Mesenchymal stem cell (in vitro differentiated cells and primary cell): ENCODE results near the gene STN1.
A peak's percentile ranks its signal among the peaks of the same experiment; 100 is the strongest.

Experiments used
- DNase-seq: peaks from one replicate; pipeline ENCODE4 v3.0.0-alpha.2; 2013
- H2AFZ ChIP-seq: one replicate; pipeline ENCODE4 v1.6.1; 2013; ENCODE audit warnings: low read depth, mild to moderate bottlenecking, control low read depth, inconsistent platforms, low read length, moderate library complexity
- H2AK5ac ChIP-seq: 2 replicates; pipeline ENCODE4 v1.6.1; 2013; ENCODE audit warnings: low read length, moderate library complexity, mild to moderate bottlenecking, inconsistent platforms; ENCODE audit not compliant: severe bottlenecking
- H2BK120ac ChIP-seq: one replicate; pipeline ENCODE4 v1.6.1; 2013; ENCODE audit warnings: low read depth, mild to moderate bottlenecking, inconsistent platforms, low read length, moderate library complexity
- H2BK12ac ChIP-seq, 2 experiments: one replicate each; pipeline ENCODE4 v1.6.1; 2013; ENCODE audit warnings: inconsistent platforms in 2 of 2, low read length in 2 of 2, mild to moderate bottlenecking in 2 of 2, moderate library complexity in 2 of 2, control low read depth in 1 of 2
- H2BK15ac ChIP-seq: one replicate; pipeline ENCODE4 v1.6.1; 2013; ENCODE audit warnings: mild to moderate bottlenecking, low read depth, inconsistent platforms; ENCODE audit not compliant: poor library complexity, severe bottlenecking
- H2BK5ac ChIP-seq: 2 replicates; pipeline ENCODE4 v1.6.1; 2013; ENCODE audit warnings: low read depth, mild to moderate bottlenecking, low read length, control low read depth, inconsistent platforms; ENCODE audit not compliant: poor library complexity, severe bottlenecking
- H3K14ac ChIP-seq, 2 experiments: one replicate each; pipeline ENCODE4 v1.6.1; 2013; ENCODE audit warnings: inconsistent platforms in 2 of 2, low read length in 2 of 2, control low read depth in 1 of 2, mild to moderate bottlenecking in 1 of 2, moderate library complexity in 1 of 2
- H3K18ac ChIP-seq, 2 experiments: one replicate each; pipeline ENCODE4 v1.6.1; 2013; ENCODE audit warnings: inconsistent platforms in 2 of 2, low read length in 2 of 2, control low read depth in 1 of 2, low read depth in 1 of 2, mild to moderate bottlenecking in 1 of 2
- H3K23ac ChIP-seq, 2 experiments: one replicate each; pipeline ENCODE4 v1.6.1; 2013; ENCODE audit warnings: inconsistent platforms in 2 of 2, low read length in 2 of 2, mild to moderate bottlenecking in 2 of 2, moderate library complexity in 2 of 2, control low read depth in 1 of 2
- H3K27ac ChIP-seq: 2 replicates; pipeline ENCODE4 v1.5.1; 2013; ENCODE audit warnings: mild to moderate bottlenecking, moderate library complexity, low read length, control low read depth, inconsistent platforms; ENCODE audit not compliant: poor library complexity, severe bottlenecking
- H3K27me3 ChIP-seq, 2 experiments: 2 replicates each; pipeline versions ENCODE4 v1.6.1 to v1.7.0; 2013; ENCODE audit warnings: low read length in 2 of 2, mild to moderate bottlenecking in 2 of 2, moderate library complexity in 2 of 2, control low read depth in 1 of 2, inconsistent platforms in 1 of 2; ENCODE audit not compliant: control insufficient read depth in 1 of 2, insufficient read depth in 1 of 2
- H3K36me3 ChIP-seq, 2 experiments: 2 replicates each; pipeline versions ENCODE4 v1.6.1 to v1.7.0; 2013; ENCODE audit warnings: low read length in 2 of 2, control low read depth in 1 of 2, inconsistent platforms in 1 of 2, low read depth in 1 of 2, mild to moderate bottlenecking in 1 of 2; ENCODE audit not compliant: insufficient read depth in 2 of 2, control insufficient read depth in 1 of 2
- H3K4ac ChIP-seq, 2 experiments: one replicate each; pipeline ENCODE4 v1.6.1; 2013; ENCODE audit warnings: inconsistent platforms in 2 of 2, low read length in 2 of 2, mild to moderate bottlenecking in 2 of 2, moderate library complexity in 2 of 2, control low read depth in 1 of 2, low read depth in 1 of 2
- H3K4me1 ChIP-seq: 2 replicates; pipeline ENCODE4 v1.6.1; 2013; ENCODE audit warnings: low read depth, low read length, control low read depth; ENCODE audit not compliant: control insufficient read depth, insufficient read depth
- H3K4me2 ChIP-seq: 2 replicates; pipeline ENCODE4 v1.6.1; 2013; ENCODE audit warnings: low read length, mild to moderate bottlenecking, inconsistent platforms; ENCODE audit not compliant: poor library complexity, severe bottlenecking
- H3K4me3 ChIP-seq, 2 experiments: 2 replicates each; pipeline versions ENCODE4 v1.5.1 to v1.7.0; 2013; ENCODE audit warnings: low read length in 2 of 2, mild to moderate bottlenecking in 2 of 2, control low read depth in 1 of 2, low read depth in 1 of 2; ENCODE audit not compliant: insufficient read depth in 1 of 2
- H3K79me1 ChIP-seq: replicated peaks from 2 replicates; pipeline ENCODE4 v1.6.1; 2013; ENCODE audit warnings: mild to moderate bottlenecking, control low read depth, low read length, inconsistent platforms; ENCODE audit not compliant: poor library complexity, severe bottlenecking
- H3K9ac ChIP-seq: 2 replicates; pipeline ENCODE4 v1.7.0; 2013; ENCODE audit warnings: mild to moderate bottlenecking, low read length, moderate library complexity
- H3K9me3 ChIP-seq: 2 replicates; pipeline ENCODE4 v1.7.0; 2013; ENCODE audit warnings: mild to moderate bottlenecking, low read length; ENCODE audit not compliant: control insufficient read depth
- H4K8ac ChIP-seq: one replicate; pipeline ENCODE4 v1.6.1; 2013; ENCODE audit warnings: inconsistent platforms, mild to moderate bottlenecking, low read length, moderate library complexity
- H4K91ac ChIP-seq: one replicate; pipeline ENCODE4 v1.6.1; 2013; ENCODE audit warnings: mild to moderate bottlenecking, low read length, inconsistent platforms
- WGBS: methylation state at CpG from one replicate; pipeline ENCODE4 v1.1.7; 2013; ENCODE audit warnings: mixed read lengths; 5-methylcytosine and 5-hydroxymethylcytosine counted together

Gene STN1

GRCh38 chr10:103916876-103917275 is 1.1 kb downstream of the STN1 start:
- Histone ChIP-seq H3K4ac (no peak overlapping the region), H3K9me3 (no peaks in the 10 kb centered on the region), H4K91ac (no peak overlapping the region), H3K27ac (peak overlapping the region; percentile 100), H2AFZ (no peak overlapping the region), H2BK120ac (no peak overlapping the region), H4K8ac (no peak overlapping the region), H3K79me1 (peaks cover 14% of the 10 kb centered on the region), H3K4me1 (peaks cover 12% of the 10 kb centered on the region), H3K23ac (no peak overlapping the region), H3K9ac (peak overlapping the region; percentile 97), H2BK15ac (no peak overlapping the region), H3K4me2 (peak overlapping the region; percentile 86), H3K4me3 (peak overlapping the region in 1 of 2 experiments; percentile 93), H3K18ac (no peak overlapping the region), H3K27me3 (no peaks in the 10 kb centered on the region), H2AK5ac (no peak overlapping the region), H3K36me3 (peaks cover 0 to 25% of the 10 kb centered on the region in 2 experiments), H2BK5ac (no peak overlapping the region), H2BK12ac (no peak overlapping the region), H3K14ac (no peak overlapping the region)
- DNase-seq, result no peak
- WGBS, result 94% methylated on average over 2 of the region's 2 CpGs

DNA sequence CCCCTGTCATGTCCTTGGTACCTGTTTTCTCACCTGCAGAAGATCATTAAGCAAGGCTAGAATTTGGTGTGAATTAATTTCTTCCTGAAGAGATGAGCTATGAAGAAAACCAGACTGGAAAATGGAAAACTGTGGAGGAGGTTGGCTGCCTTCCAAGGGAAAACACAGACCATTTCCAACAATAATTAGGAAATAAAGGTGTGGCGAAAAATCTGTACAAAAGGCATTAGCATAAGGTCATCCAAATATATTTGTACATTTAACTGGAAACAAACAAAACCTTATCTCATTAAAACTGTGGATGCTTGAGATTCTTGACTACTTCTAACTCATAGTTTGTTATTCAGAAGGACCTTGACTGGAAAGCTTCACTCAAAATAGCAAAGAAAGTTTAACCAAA is 1.7 kb downstream of the STN1 start:
- Histone ChIP-seq H2AFZ (no peak overlapping the region), H3K4me2 (peak overlapping the region; percentile 63), H3K14ac (no peak overlapping the region), H2AK5ac (no peak overlapping the region), H3K79me1 (peaks cover 20% of the 10 kb centered on the region), H3K4ac (no peak overlapping the region), H3K9me3 (no peaks in the 10 kb centered on the region), H4K8ac (no peak overlapping the region), H3K36me3 (peaks cover 0 to 25% of the 10 kb centered on the region in 2 experiments), H3K9ac (peak overlapping the region; percentile 97), H3K18ac (no peak overlapping the region), H4K91ac (no peak overlapping the region), H3K4me3 (peak overlapping the region in 1 of 2 experiments; percentile 93), H3K27me3 (no peaks in the 10 kb centered on the region), H2BK5ac (no peak overlapping the region), H3K27ac (peak overlapping the region; percentile 71), H3K23ac (no peak overlapping the region), H2BK120ac (no peak overlapping the region), H2BK12ac (no peak overlapping the region), H2BK15ac (no peak overlapping the region), H3K4me1 (peaks cover 13% of the 10 kb centered on the region)
- no CpG with 5 or more reads among the region's 1 CpG for WGBS
- peak; percentile 32 for DNase-seq

DNA sequence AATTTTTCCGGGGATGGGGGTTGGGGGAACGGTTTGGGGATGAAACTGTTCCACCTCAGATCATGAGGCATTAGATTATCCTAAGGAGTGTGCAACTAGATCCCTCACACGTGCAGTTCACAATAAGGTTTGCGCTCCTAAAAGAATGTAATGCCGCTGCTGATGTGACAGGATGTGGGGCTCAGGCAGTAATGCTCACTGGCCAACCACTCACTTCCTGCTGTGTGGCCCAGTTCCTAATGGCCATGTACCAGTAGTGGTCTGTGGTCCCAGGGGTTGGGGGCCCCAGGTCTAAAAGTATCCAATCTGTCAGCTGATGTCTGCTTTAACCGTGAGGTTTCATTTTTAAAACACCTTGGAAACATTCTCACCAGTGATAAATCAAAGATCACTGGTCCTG is 2.2 kb downstream of the STN1 start:
- peak overlapping the region; percentile 2 for H4K8ac ChIP-seq
- H3K23ac ChIP-seq, result no peak overlapping the region

GRCh38 chr10:103912759-103913158 is 5.2 kb downstream of the STN1 start:
- peaks cover 28% of the 10 kb centered on the region for H3K79me1 ChIP-seq
- no peak overlapping the region for H3K23ac ChIP-seq
- peak overlapping the region; percentile 20 for H3K4me2 ChIP-seq
- H3K4me3 ChIP-seq, result no peak overlapping the region
- no peak overlapping the region for H4K8ac ChIP-seq
- no peak overlapping the region for H3K18ac ChIP-seq
- 97% methylated on average over 4 of the region's 4 CpGs for WGBS
- peak overlapping the region; percentile 18 for H2AK5ac ChIP-seq
- no peak overlapping the region for H3K27ac ChIP-seq
- H2BK12ac ChIP-seq, result peak overlapping the region in 1 of 2 experiments; percentile 33
- H2BK5ac ChIP-seq, result no peak overlapping the region
- no peak overlapping the region for H3K14ac ChIP-seq
- no peak overlapping the region for H2BK120ac ChIP-seq
- H3K9me3 ChIP-seq, result no peaks in the 10 kb centered on the region
- no peak overlapping the region for H3K9ac ChIP-seq
- H4K91ac ChIP-seq, result no peak overlapping the region
- H3K27me3 ChIP-seq, result no peaks in the 10 kb centered on the region
- peaks cover 21% of the 10 kb centered on the region for H3K4me1 ChIP-seq
- no peak for DNase-seq
- H3K4ac ChIP-seq, result no peak overlapping the region
- no peak overlapping the region for H2BK15ac ChIP-seq
- peaks cover 0 to 32% of the 10 kb centered on the region in 2 experiments for H3K36me3 ChIP-seq
- H2AFZ ChIP-seq, result no peak overlapping the region

More for the DNA sequence above, 2.2 kb downstream of the STN1 start:
- Histone ChIP-seq H3K4me3 (peak overlapping the region in 1 of 2 experiments; percentile 93), H2BK12ac (peak overlapping the region in 1 of 2 experiments; percentile 57), H3K9ac (peak overlapping the region; percentile 97), H2BK15ac (no peak overlapping the region), H3K79me1 (peaks cover 23% of the 10 kb centered on the region), H3K36me3 (peaks cover 0 to 25% of the 10 kb centered on the region in 2 experiments), H3K4me1 (peaks cover 16% of the 10 kb centered on the region), H2BK5ac (no peak overlapping the region), H2AFZ (no peak overlapping the region), H3K4me2 (peak overlapping the region; percentile 63), H3K14ac (peak overlapping the region in 1 of 2 experiments; percentile 9), H2AK5ac (no peak overlapping the region), H3K27me3 (no peaks in the 10 kb centered on the region), H3K18ac (peak overlapping the region in 1 of 2 experiments; percentile 9), H3K9me3 (no peaks in the 10 kb centered on the region), H2BK120ac (no peak overlapping the region), H4K91ac (no peak overlapping the region), H3K27ac (peak overlapping the region; percentile 71), H3K4ac (no peak overlapping the region)
- WGBS, result 88% methylated on average over 5 of the region's 6 CpGs
- peak; percentile 17 for DNase-seq
